Ovary (tissue), 9 donors: ENCODE results near the gene TOP3A. TPM values are rescaled to one million over a fixed set of nuclear protein-coding genes. Genes with fewer than 3 reads are reported as not detected.

Experiments
- DNase-seq, 5 donors: peaks; one replicate each; pipeline ENCODE4 v3.0.0-alpha.2; 2019 to 2020
- H3K27ac ChIP-seq, 2 donors: fragments of 200-600 bp; one replicate each; pipeline versions ENCODE4 v1.5.1 to v1.8.0; 2019 to 2022
- H3K27me3 ChIP-seq: fragments of 200-600 bp; one replicate; pipeline ENCODE4 v1.8.0; 2022
- H3K36me3 ChIP-seq: fragments of 200-600 bp; sonication (generic); one replicate; pipeline ENCODE4 v1.5.1; 2019
- H3K4me1 ChIP-seq: one replicate; pipeline ENCODE4 v1.8.1; 2013; ENCODE audit warnings: mild to moderate bottlenecking, moderate library complexity; ENCODE audit not compliant: insufficient read depth
- H3K4me3 ChIP-seq: fragments of 200-600 bp; sonication (generic); one replicate; pipeline ENCODE4 v1.5.1; 2017
- H3K9me3 ChIP-seq, 2 donors: fragments of 200-600 bp in 1 of 2; sonication (generic) in 1 of 2; one replicate each; pipeline versions ENCODE4 v1.5.1 to v1.8.1; 2013 to 2019; ENCODE audit warnings: mild to moderate bottlenecking in 1 of 2, moderate library complexity in 1 of 2
- CTCF ChIP-seq, 3 donors: fragments of 450-650 bp in 2 of 3; fragments of 200-600 bp in 1 of 3; IDR thresholded peaks; one replicate each; pipeline versions ENCODE4 v1.5.1 to v1.8.0; 2016 to 2022; ENCODE audit warnings: antibody characterized with exemption in 3 of 3, mild to moderate bottlenecking in 1 of 3
- EP300 ChIP-seq: sonication (generic); formaldehyde crosslinking; IDR thresholded peaks from one replicate; pipeline ENCODE4 v1.6.1; 2017; ENCODE audit warnings: antibody characterized with exemption
- POLR2A ChIP-seq: fragments of 450-650 bp; IDR thresholded peaks from one replicate; pipeline ENCODE4 v1.6.1; 2017; ENCODE audit warnings: antibody characterized with exemption, mild to moderate bottlenecking, moderate library complexity
- WGBS, 3 donors: extraction: QIAGEN DNeasy Blood & Tissue Kit in 1 of 3; methylation state at CpG; one replicate each; pipeline versions ENCODE4 v1.1.5 to v1.1.7; 2013 to 2017; 5-methylcytosine and 5-hydroxymethylcytosine counted together
- intact Hi-C, 4 donors: fragments of 100-400 bp; cut with DNase I; formaldehyde crosslinking; loops; one replicate each; pipeline versions ENCODE4 v1.11.0 to v1.15.1; 2022 to 2023
- polyA plus RNA-seq, 2 donors: library from polyadenylated mRNA; stranded (reverse); fragments of 200-250 nt in 1 of 2; fragments of 350-450 nt in 1 of 2; fragmentation: Illumina TruSeq in 1 of 2; extraction: RNeasy Lipid Tissue Mini Kit (QIAGEN cat#74804) in 1 of 2; gene quantifications; one replicate each; pipeline ENCODE4 v1.2.3, GENCODE V29; 2013 to 2014
- total RNA-seq, 7 donors: library from RNA; depleted of rRNA in 2 of 7; stranded (reverse); fragments of >200 nt in 2 of 7; fragmentation: NEBNext Ultra II Directional in 3 of 7; extraction: Animal tissue kit (Norgen Biotek cat#: 25700) in 3 of 7; gene quantifications; one replicate each; pipeline versions ENCODE4 v1.1.0 to v1.2.4, GENCODE V29; 2016 to 2023
- donor health status: DM: no; HTN: no; CAD: no; lungs with moderate emphysema.
- donor health status: DM: no; HTN: no; CAD: no.
- donor health status: Bipolar disorder and iron deficiency.
- donor health status: DM: yes; HTN: yes; CAD: no.
- donor health status: DM: no; HTN: no; CAD: no.
- donor health status: DM: yes; HTN: yes; CAD: no.

TOP3A gene
- total and polyA plus RNA-seq, 9 donors: 12.6 to 35.7 (median 21.3) TPM

DNA sequence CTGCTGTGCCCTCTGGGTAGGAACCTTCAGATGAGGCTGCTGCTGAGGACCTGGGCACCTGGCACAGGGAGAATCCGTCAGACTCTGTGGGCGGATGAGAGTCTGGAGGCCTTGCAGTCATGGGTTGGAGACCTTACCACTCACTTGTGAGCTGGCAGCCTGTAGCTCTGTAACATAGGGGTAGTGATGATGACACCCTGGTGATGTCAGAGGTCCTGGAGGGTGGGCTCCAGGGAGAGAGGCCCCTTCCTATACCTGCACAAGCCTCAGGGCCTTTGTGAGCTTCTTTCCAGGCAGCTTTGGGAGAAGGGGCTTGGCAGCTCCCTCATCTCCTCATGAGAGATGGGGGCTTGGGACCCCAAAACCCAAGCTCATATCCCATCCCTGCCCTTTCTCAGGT lies 52.7 kb downstream of the TOP3A start:
- H3K36me3 ChIP-seq: no peaks in the 10 kb centered on the region
- peaks cover 17% of the 10 kb centered on the region for H3K4me1 ChIP-seq
- intact Hi-C loops: no loop called here
- H3K27ac ChIP-seq: peak overlapping the region in 1 of 2 donors; percentile 89
- H3K9me3 ChIP-seq: no peaks in the 10 kb centered on the region
- no peaks in the 10 kb centered on the region for H3K27me3 ChIP-seq
- TF ChIP-seq POLR2A (no peak), CTCF (IDR thresholded peaks at IDR 0.05) (no peak), EP300 (no peak)
- no peak for DNase-seq
- H3K4me3 ChIP-seq: no peak overlapping the region
- WGBS, 3 donors: 72 to 95% (median 88%) methylated on average over 2 of the region's 2 CpGs

- H3K27me3 ChIP-seq: no peaks in the 10 kb centered on the region
- intact Hi-C loops: no loop called here
These were observed 53.1 kb downstream of the TOP3A start for GRCh38 chr17:18261659-18262058.

GRCh38 chr17:18261146-18261515 lies 53.7 kb downstream of the TOP3A start:
- TF ChIP-seq EP300 (no peak), POLR2A (no peak), CTCF (IDR thresholded peaks at IDR 0.05) (no peak)
- intact Hi-C loops: no loop called here
- Histone ChIP-seq H3K9me3 (no peaks in the 10 kb centered on the region), H3K27ac (peak overlapping the region; percentile 89 to 96), H3K4me3 (peak overlapping the region; percentile 90), H3K27me3 (no peaks in the 10 kb centered on the region), H3K36me3 (no peaks in the 10 kb centered on the region), H3K4me1 (peaks cover 17% of the 10 kb centered on the region)
- DNase-seq: peak; percentile 58 to 72 (median 66)
- WGBS, 3 donors: 1% methylated on average over 16 of the region's 16 CpGs

More at GRCh38 chr17:18261659-18262058, 53.1 kb downstream of the TOP3A start:
- no peak for DNase-seq
- Histone ChIP-seq H3K27ac (peak overlapping the region; percentile 89 to 96), H3K4me1 (peaks cover 17% of the 10 kb centered on the region), H3K9me3 (no peaks in the 10 kb centered on the region), H3K4me3 (peak overlapping the region; percentile 90), H3K36me3 (no peaks in the 10 kb centered on the region)
- TF ChIP-seq POLR2A: no peak
- no peak for TF ChIP-seq CTCF (IDR thresholded peaks at IDR 0.05)
- TF ChIP-seq EP300: no peak
- WGBS, 3 donors: 53 to 60% (median 59%) methylated on average over 3 of the region's 3 CpGs

DNA sequence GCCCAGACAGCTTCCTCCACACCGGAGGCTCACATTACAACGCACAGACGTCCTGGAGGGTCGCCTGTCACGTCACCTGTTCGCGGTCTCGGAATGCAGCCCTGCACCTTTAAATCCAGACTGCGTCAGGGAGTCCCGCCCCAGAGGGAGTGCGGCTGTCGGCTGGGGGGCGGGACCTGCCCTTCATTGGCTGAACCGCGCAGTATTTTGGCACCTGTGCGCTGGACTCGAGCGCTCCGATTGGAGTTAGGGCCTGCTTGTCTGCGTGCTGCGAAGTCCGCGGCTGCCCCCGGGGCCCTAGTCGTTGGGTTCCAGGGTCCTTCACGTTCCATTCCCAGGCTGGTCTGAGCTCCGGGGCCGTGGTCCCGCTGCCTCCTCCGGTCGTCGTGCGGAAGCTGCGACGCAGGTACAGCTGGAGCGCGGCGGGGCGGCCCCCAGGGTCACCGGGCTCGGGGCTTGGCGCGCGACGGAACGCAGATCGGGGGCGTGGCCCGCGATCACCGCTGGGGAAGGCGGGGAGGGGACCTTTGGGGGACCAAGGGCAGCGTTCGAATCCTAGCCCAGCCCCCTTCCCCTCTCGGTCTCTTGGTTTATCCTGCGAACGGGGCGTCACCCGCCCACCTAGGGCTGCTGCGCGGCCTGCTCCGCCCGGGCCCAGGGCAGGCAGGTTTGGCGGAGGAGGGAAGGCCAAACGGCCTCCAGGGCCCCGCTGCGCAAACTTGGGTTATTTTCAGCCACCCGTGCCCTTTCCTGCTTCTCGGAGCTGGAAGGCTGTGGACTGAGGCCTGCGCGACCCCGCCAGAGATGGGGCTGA lies 54.3 kb downstream of the TOP3A start, which contains the start of gene MIEF2:
TSS of gene MIEF2 (plus strand) at position 331 of the 814 bp plus-strand sequence. CDS start 2,059 bp downstream, outside the sequence.
- no peaks in the 10 kb centered on the region for H3K36me3 ChIP-seq
- 0% methylated on average over 37 to 72 of the region's 72 CpGs for WGBS, 3 donors
- H3K27ac ChIP-seq: peak within 1 kb of the TSS; percentile 89 to 96
- peaks cover 17% of the 10 kb centered on the region for H3K4me1 ChIP-seq
- H3K27me3 ChIP-seq: no peaks in the 10 kb centered on the region
- intact Hi-C loops: no loop called here
- DNase-seq: peak; percentile 95 to 96 (median 96)
- H3K9me3 ChIP-seq: no peaks in the 10 kb centered on the region
- peak within 1 kb of the TSS; percentile 90 for H3K4me3 ChIP-seq
- TF ChIP-seq POLR2A (peak; percentile 46), CTCF (IDR thresholded peaks at IDR 0.05) (no peak), EP300 (no peak)
